IPS-18a (cell line): ENCODE data around the gene GARNL3.

Experiments used
- H3K27ac ChIP-seq: one replicate; pipeline ENCODE4 v1.5.1; 2013; ENCODE audit warnings: low read length
- H3K27me3 ChIP-seq: one replicate; pipeline ENCODE4 v1.6.1; 2013; ENCODE audit warnings: mild to moderate bottlenecking, low read length; ENCODE audit not compliant: control insufficient read depth, insufficient read depth
- H3K36me3 ChIP-seq: one replicate; pipeline ENCODE4 v1.6.1; 2013; ENCODE audit warnings: low read depth, low read length; ENCODE audit not compliant: control insufficient read depth
- H3K4me1 ChIP-seq: one replicate; pipeline ENCODE4 v1.6.1; 2013; ENCODE audit warnings: low read depth, low read length; ENCODE audit not compliant: control insufficient read depth
- H3K4me3 ChIP-seq: one replicate; pipeline ENCODE4 v1.5.1; 2013; ENCODE audit warnings: low read length
- H3K9ac ChIP-seq: one replicate; pipeline ENCODE4 v1.6.1; 2013; ENCODE audit warnings: mild to moderate bottlenecking, low read length, moderate library complexity
- H3K9me3 ChIP-seq: one replicate; pipeline ENCODE4 v1.6.1; 2013; ENCODE audit warnings: low read depth, low read length; ENCODE audit not compliant: control insufficient read depth

Gene GARNL3

DNA sequence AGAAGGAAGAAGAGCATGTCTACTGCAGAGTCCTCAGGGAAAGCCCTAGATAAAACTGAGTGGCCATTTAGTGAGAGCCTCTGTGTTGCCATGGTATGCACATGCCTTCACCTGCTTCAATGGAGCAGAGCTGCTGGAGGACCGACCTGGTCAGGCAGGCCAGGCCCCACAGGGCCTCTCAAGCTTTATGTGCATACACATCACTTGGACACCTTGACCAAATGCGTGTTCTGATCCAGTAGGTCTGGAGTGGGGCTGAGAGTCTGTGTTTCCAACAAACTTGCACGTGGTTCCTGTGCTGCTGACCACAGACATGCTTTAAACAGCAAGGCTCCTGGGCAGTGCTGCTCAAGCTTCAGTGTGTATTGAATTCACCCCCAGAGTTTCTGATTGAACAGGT lies 81.0 kb downstream of the GARNL3 start:
- H3K27ac ChIP-seq = no peak overlapping the region

GRCh38 chr9:127346584-127346983 lies 82.0 kb downstream of the GARNL3 start:
- Histone ChIP-seq H3K9me3 (no peaks in the 10 kb centered on the region), H3K27me3 (no peaks in the 10 kb centered on the region), H3K36me3 (peaks cover 8% of the 10 kb centered on the region), H3K27ac (no peak overlapping the region), H3K4me1 (peaks cover 5% of the 10 kb centered on the region), H3K9ac (no peak overlapping the region), H3K4me3 (no peak overlapping the region)

More for the DNA sequence above, 81.0 kb downstream of the GARNL3 start:
- Histone ChIP-seq H3K36me3 (peaks cover 8% of the 10 kb centered on the region), H3K9me3 (no peaks in the 10 kb centered on the region), H3K27me3 (no peaks in the 10 kb centered on the region), H3K4me1 (peaks cover 5% of the 10 kb centered on the region), H3K9ac (no peak overlapping the region), H3K4me3 (no peak overlapping the region)

DNA sequence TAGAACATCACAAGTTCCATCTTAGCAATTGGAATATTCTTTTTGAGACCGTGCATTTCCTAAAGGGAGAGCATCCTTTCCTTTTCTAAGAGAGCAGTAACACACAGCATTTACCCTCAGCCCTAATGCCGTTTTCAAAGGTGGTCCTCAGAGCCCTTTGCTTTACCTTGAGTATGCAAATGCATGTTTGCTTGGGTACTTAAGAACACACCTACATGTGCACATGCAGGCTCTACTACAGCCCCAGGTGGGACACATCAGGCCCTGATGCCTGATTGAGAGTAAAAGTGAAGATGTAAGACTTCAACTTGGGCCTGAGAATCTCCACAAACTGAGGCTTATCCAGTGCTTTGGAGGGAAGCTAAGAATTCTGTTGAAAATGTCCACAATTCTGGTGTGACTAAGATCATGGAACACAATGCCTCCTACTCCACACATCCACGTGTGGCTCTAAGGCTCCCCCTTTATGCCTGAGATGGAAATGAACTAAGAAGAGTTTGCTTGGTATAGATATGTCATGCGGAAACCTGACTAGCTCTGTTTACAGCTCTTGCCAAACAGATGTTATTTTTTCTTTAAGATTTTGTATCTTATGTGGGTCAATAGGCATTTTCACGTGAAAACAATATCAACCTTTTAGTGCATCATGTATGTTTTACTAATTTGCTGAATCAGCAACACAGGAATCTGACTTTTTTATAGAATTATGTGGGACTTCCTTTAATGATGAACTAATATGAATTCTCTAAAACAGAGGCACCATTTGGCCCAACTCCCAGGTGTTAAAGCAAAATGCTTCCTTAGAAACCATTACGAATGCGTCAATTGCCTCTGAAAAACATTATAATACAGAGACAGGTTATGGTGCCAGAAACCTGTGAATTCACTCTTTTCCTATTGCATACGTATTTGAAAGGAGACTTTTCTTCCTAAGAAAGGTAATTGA lies 83.5 kb downstream of the GARNL3 start:
- H3K27me3 ChIP-seq = no peaks in the 10 kb centered on the region

GRCh38 chr9:127349483-127350113 lies 85.0 kb downstream of the GARNL3 start:
- Histone ChIP-seq H3K9me3 (no peaks in the 10 kb centered on the region), H3K27me3 (no peaks in the 10 kb centered on the region), H3K4me1 (peaks cover 29% of the 10 kb centered on the region), H3K27ac (no peak overlapping the region), H3K4me3 (no peak overlapping the region), H3K9ac (no peak overlapping the region), H3K36me3 (no peaks in the 10 kb centered on the region)

More for the DNA sequence above, 83.5 kb downstream of the GARNL3 start:
- peaks cover 8% of the 10 kb centered on the region for H3K36me3 ChIP-seq
- no peak overlapping the region for H3K27ac ChIP-seq
- no peak overlapping the region for H3K4me3 ChIP-seq
- no peak overlapping the region for H3K9ac ChIP-seq
- peaks cover 14% of the 10 kb centered on the region for H3K4me1 ChIP-seq
- no peaks in the 10 kb centered on the region for H3K9me3 ChIP-seq

DNA sequence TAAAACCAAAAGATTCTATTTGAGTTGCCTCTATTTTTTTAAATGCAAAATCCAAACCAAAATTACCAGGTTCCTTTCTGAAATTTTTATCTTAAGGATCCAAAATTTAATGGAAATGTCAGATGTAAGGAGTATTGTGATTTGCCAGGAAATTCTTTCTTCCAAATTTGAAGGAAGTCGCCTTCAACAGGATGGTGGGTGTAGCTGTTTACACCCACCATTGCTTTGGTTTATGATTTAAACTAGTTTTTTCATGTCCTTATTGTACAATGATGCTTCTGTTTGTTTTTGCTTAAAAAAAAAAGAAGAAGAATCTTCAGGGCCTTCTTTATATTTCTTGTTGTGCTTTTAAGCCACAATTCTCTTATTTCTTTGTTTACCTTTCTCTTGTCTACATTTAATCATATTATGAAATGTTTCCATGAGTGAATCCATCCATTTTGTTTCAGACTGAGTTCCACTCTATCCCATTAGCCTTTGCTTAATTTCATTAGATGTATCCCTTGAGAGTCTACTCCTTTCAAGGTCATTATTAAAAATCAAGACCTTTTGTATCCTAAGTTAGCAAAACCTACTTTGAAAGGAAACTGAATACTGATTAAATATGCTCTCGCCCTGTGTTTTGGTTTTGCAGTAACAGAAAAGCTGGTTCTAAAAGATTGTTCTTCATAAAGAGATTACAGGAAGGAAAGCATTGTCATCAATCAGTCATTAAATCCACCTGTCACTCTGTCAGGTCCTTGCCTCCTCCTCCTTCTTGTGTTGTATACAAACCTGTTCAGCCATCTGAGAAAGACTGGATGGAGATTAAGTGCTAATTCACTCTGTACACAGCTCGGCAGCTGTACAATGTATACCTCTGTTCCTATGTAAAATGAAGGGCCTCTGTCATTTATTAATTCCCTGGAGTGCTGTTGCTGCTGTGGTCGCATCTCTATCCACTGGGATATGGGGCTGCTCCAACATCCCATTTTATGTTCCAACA lies 86.9 kb downstream of the GARNL3 start:
- Histone ChIP-seq H3K9me3 (no peaks in the 10 kb centered on the region), H3K4me3 (no peak overlapping the region), H3K27ac (no peak overlapping the region), H3K36me3 (no peaks in the 10 kb centered on the region), H3K4me1 (peaks cover 34% of the 10 kb centered on the region), H3K27me3 (no peaks in the 10 kb centered on the region), H3K9ac (no peak overlapping the region)

GRCh38 chr9:127353882-127354281 lies 89.3 kb downstream of the GARNL3 start:
- peaks cover 6% of the 10 kb centered on the region for H3K36me3 ChIP-seq
- peaks cover 30% of the 10 kb centered on the region for H3K4me1 ChIP-seq
- peak overlapping the region; percentile 51 for H3K27ac ChIP-seq
- peak overlapping the region; percentile 16 for H3K9ac ChIP-seq
- H3K4me3 ChIP-seq = peak overlapping the region; percentile 18
- no peaks in the 10 kb centered on the region for H3K9me3 ChIP-seq
- H3K27me3 ChIP-seq = no peaks in the 10 kb centered on the region

- no peaks in the 10 kb centered on the region for H3K9me3 ChIP-seq
Observed at GRCh38 chr9:127356906-127357305, 92.3 kb downstream of the GARNL3 start.

GRCh38 chr9:127358023-127358535 lies 93.5 kb downstream of the GARNL3 start:
- Histone ChIP-seq H3K9me3 (no peaks in the 10 kb centered on the region), H3K27me3 (no peaks in the 10 kb centered on the region), H3K36me3 (peaks cover 6% of the 10 kb centered on the region), H3K27ac (no peak overlapping the region), H3K9ac (no peak overlapping the region), H3K4me1 (peaks cover 21% of the 10 kb centered on the region), H3K4me3 (no peak overlapping the region)

More at GRCh38 chr9:127356906-127357305, 92.3 kb downstream of the GARNL3 start:
- H3K36me3 ChIP-seq = peaks cover 6% of the 10 kb centered on the region
- peaks cover 30% of the 10 kb centered on the region for H3K4me1 ChIP-seq
- H3K4me3 ChIP-seq = no peak overlapping the region
- H3K27ac ChIP-seq = no peak overlapping the region
- H3K27me3 ChIP-seq = no peaks in the 10 kb centered on the region
- no peak overlapping the region for H3K9ac ChIP-seq

- no peak overlapping the region for H3K9ac ChIP-seq
- H3K27ac ChIP-seq = no peak overlapping the region
- no peak overlapping the region for H3K4me3 ChIP-seq
- no peaks in the 10 kb centered on the region for H3K9me3 ChIP-seq
- peaks cover 6% of the 10 kb centered on the region for H3K36me3 ChIP-seq
- H3K27me3 ChIP-seq = no peaks in the 10 kb centered on the region
- peaks cover 14% of the 10 kb centered on the region for H3K4me1 ChIP-seq
Observed at GRCh38 chr9:127358770-127359169, 94.2 kb downstream of the GARNL3 start.

GRCh38 chr9:127360250-127360649 lies 95.7 kb downstream of the GARNL3 start:
- Histone ChIP-seq H3K9me3 (no peaks in the 10 kb centered on the region), H3K27ac (no peak overlapping the region), H3K36me3 (peaks cover 8% of the 10 kb centered on the region), H3K9ac (no peak overlapping the region), H3K4me1 (no peaks in the 10 kb centered on the region), H3K27me3 (no peaks in the 10 kb centered on the region), H3K4me3 (no peak overlapping the region)

DNA sequence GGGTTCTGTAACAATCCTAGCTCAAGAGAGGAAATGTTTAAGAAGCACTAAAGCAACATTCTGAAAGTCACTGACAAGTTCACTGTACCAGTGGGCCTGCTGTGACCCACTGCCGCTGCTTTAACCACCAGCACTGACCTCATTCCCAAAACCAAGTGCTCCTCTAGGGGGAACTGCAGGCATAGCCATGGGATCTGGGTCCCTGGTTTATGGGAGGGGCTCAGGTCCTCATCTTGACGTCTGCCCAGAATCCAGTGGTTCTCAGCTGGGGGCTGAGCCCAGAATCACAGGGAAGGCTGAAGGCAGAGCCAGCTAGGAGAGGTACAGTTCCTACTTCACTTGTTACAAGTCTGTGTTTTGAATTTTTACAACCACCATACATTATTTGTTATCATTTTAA lies 96.3 kb downstream of the GARNL3 start:
- H3K27ac ChIP-seq = no peak overlapping the region
- no peaks in the 10 kb centered on the region for H3K27me3 ChIP-seq
- no peak overlapping the region for H3K4me3 ChIP-seq
- H3K9me3 ChIP-seq = no peaks in the 10 kb centered on the region
- no peaks in the 10 kb centered on the region for H3K4me1 ChIP-seq
- H3K36me3 ChIP-seq = peaks cover 11% of the 10 kb centered on the region
- no peak overlapping the region for H3K9ac ChIP-seq
